ENCODE measurements around the gene PDHX.

GRCh38 chr11:35030716-35031213, 114.3 kb downstream of the PDHX start:
- TF ChIP-seq CTCF (conservative IDR thresholded peaks at IDR 0.05; ENCODE audit: low read length) (no peak), EZH2phosphoT487 (IDR thresholded peaks at IDR 0.05; ENCODE audit: borderline replicate concordance) (no peak)

Measured in Loucy (cell line).